ENCODE data around the gene SPRED1. TPM values are rescaled to one million over a fixed set of nuclear protein-coding genes. Genes with fewer than 3 reads are reported as not detected.

Gene SPRED1
- total and polyA plus RNA-seq, 10 of the 15 experiments (the other 5 are each of a cell fraction or from before 2014, with no cell fraction given), result 0.08 to 2.6 (median 0.22) TPM

GRCh38 chr15:38369936-38370478 is 117.4 kb downstream of the SPRED1 start:
- Histone ChIP-seq H3K27me3 (replicated peaks in 1 of 2; ENCODE audit: control insufficient read depth in 2 of 2, insufficient read depth in 2 of 2, low read length in 1 of 2) (no peaks in the 10 kb centered on the region), H3K27ac (ENCODE audit: control insufficient read depth, insufficient read depth) (no peak overlapping the region), H3K4me3 (no peak overlapping the region), H3K4me1 (ENCODE audit: control insufficient read depth, insufficient read depth, low read length) (no peaks in the 10 kb centered on the region), H3K36me3 (ENCODE audit: control insufficient read depth in 2 of 2, insufficient read depth in 2 of 2, low read length in 1 of 2) (no peaks in the 10 kb centered on the region), H3K4me2 (ENCODE audit: control insufficient read depth, insufficient read depth) (no peak overlapping the region), H4K20me1 (ENCODE audit: control insufficient read depth, insufficient read depth) (no peaks in the 10 kb centered on the region), H3K9me3 (replicated peaks; ENCODE audit: control insufficient read depth, insufficient read depth, low read length) (no peaks in the 10 kb centered on the region), H3K9ac (ENCODE audit: control insufficient read depth, insufficient read depth, low read length) (no peak overlapping the region), H2AFZ (ENCODE audit: control insufficient read depth, low read depth, low read length) (no peak overlapping the region), H3K79me2 (ENCODE audit: control insufficient read depth, insufficient read depth, low read length) (no peaks in the 10 kb centered on the region)
- in situ Hi-C loops (cut with MboI), result no loop called here
- SMC1A ChIA-PET (ENCODE audit: uncharacterized antibody, unreplicated experiment), result no interaction called here
- no peak for FAIRE-seq
- no TSS peak for BruUV-seq (replicated peaks)
- WGBS (ENCODE audit: insufficient coverage, insufficient replicate concordance, low lambda C conversion rate, missing lambda C conversion rate), result 24% methylated on average over 4 of the region's 4 CpGs
- no peak for DNase-seq (ENCODE audit: low read depth, low spot score)
- TF ChIP-seq POU2F2 (IDR thresholded peaks at IDR 0.05; ENCODE audit: borderline replicate concordance, low read depth, low read length) (no peak), SP1 (IDR thresholded peaks at IDR 0.05; ENCODE audit: low read depth, low read length) (no peak), FOS (IDR thresholded peaks at IDR 0.05; ENCODE audit: borderline replicate concordance, extremely low read depth, insufficient read length) (no peak), EZH2 (IDR thresholded peaks at IDR 0.05; ENCODE audit: borderline replicate concordance, control insufficient read depth, low read depth, low read length) (no peak), CBFB (IDR thresholded peaks at IDR 0.05; ENCODE audit: low read depth) (no peak), POLR2AphosphoS5 (IDR thresholded peaks at IDR 0.05; ENCODE audit: low read length) (no peak), CREM (IDR thresholded peaks at IDR 0.05; ENCODE audit: low read depth) (no peak), NR2C2 (IDR thresholded peaks at IDR 0.05; ENCODE audit: borderline replicate concordance, control insufficient read depth, insufficient read length, low read depth) (no peak), E4F1 (IDR thresholded peaks at IDR 0.05; ENCODE audit: borderline replicate concordance, partially characterized antibody) (no peak), RBBP5 (conservative IDR thresholded peaks at IDR 0.05) (no peak), RCOR1 (conservative IDR thresholded peaks at IDR 0.05; ENCODE audit: low read depth, low read length) (no peak)
- CTCF ChIA-PET, result no interaction called here
- POLR2A ChIA-PET, result no interaction called here
- RAD21 ChIA-PET (ENCODE audit: unreplicated experiment), result no interaction called here
- no peak for ATAC-seq
- intact Hi-C loops (cut with micrococcal nuclease; ENCODE audit: unreplicated experiment), result no loop called here
